ENCODE data around the gene CNGA3.
A peak's percentile ranks its signal among the peaks of the same experiment; 100 is the strongest.

Gene CNGA3

GRCh38 chr2:98378901-98379300 is 32.6 kb downstream of the CNGA3 start:
- DNase-seq = peak in 2 of 3 donors; percentile 1 to 7

- no peak for DNase-seq
These were observed 33.3 kb downstream of the CNGA3 start for GRCh38 chr2:98379311-98380202.

DNA sequence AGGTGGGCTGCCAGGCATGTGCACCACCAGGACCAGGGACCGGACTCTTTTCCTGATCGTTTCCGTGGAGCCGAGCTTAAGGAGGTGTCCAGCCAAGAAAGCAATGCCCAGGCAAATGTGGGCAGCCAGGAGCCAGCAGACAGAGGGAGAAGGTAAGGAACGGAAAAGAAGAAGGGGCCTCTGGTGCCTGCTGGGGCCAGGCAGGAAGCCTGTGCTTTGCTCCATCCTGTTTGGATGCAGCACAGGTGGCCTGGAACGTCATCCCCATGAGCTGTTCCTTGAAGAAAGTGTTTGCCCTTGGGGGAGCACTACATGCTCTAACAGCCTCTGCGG is 33.9 kb downstream of the CNGA3 start:
- no peak for DNase-seq

- no peak for DNase-seq
These were observed 35.2 kb downstream of the CNGA3 start for GRCh38 chr2:98381494-98381893.

GRCh38 chr2:98382086-98382485 is 35.8 kb downstream of the CNGA3 start:
- no peak for DNase-seq

DNA sequence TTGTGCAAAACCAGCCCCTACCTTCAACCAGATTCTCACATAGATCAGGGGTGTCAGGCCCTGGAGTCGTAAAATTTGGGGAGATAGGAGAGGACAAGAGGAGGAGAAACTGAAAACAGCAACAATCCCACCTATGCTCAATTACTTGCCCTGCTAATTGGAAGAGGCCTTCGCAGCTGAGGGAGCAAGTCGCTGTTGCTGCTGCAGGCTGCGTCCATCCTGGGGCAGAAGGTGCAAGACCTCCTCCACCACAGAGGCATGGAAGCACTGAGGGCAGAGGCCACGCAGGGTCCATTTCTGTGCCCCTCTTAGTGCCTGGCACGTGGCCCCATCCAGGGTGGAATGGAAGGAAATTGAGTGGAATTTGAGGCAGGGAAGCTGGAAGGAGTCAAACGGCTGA is 36.5 kb downstream of the CNGA3 start:
- no peak for DNase-seq

DNA sequence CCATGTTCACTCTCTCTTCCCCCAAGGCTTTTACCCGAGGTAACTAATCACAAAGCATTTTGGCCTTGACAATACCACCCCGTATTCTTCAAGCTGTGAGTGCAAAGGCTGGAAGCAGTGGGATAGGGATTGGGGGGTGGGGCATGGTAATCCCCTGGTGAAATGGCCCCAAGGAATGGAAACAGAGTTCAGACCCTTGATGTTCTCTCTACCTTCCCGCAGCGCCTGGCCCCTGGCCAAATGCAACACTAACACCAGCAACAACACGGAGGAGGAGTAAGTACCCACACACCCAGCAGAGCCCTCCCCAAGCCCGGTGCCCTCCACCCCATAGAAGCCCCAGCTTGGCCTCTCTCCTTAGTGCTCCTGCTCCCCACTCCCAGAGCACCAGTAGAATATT is 36.9 kb downstream of the CNGA3 start:
- no peak for DNase-seq

GRCh38 chr2:98385050-98385699 is 38.9 kb downstream of the CNGA3 start:
- DNase-seq = peak; percentile 85 to 89 (median 88)

DNA sequence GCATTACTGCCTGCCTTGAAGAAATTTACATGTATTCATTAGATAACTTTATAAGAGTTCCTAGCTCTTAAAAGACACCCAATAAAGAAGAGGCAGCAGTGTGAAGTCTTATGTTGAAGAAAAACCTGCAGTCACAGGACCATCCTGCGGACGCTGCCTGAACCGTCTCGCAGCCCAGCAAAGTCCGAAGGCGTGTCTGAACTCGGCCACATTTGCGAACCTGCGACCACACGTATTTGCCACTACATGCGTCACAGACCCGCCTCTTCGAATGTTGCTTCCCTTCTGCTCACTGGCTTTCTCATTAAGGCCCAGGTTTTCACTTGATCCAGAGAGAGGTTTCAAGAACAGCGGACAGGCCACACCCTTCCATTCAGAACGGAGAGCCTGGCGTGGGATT is 41.2 kb downstream of the CNGA3 start:
- no peak for DNase-seq

- no peak for DNase-seq
These were observed 41.8 kb downstream of the CNGA3 start for GRCh38 chr2:98388081-98388480.

- DNase-seq = no peak
These were observed 42.5 kb downstream of the CNGA3 start for GRCh38 chr2:98388601-98389250.

DNA sequence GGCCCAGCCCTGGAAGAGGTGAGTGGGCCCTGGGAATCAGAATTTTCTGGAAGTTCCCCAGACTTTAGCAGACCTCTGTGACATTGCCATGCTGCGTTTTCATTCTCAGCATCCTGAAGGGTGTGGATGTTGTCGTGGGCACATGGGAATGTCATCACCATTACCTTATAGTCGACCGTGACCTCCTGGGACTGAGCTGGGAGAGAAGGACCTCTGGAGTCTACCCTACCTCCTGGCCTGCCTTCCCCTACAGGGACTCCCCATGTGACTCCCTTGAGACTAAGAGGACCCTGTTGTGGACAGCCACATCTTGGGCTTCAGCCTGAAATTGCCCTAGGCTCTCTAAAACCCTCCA is 43.0 kb downstream of the CNGA3 start:
- no peak for DNase-seq

DNA sequence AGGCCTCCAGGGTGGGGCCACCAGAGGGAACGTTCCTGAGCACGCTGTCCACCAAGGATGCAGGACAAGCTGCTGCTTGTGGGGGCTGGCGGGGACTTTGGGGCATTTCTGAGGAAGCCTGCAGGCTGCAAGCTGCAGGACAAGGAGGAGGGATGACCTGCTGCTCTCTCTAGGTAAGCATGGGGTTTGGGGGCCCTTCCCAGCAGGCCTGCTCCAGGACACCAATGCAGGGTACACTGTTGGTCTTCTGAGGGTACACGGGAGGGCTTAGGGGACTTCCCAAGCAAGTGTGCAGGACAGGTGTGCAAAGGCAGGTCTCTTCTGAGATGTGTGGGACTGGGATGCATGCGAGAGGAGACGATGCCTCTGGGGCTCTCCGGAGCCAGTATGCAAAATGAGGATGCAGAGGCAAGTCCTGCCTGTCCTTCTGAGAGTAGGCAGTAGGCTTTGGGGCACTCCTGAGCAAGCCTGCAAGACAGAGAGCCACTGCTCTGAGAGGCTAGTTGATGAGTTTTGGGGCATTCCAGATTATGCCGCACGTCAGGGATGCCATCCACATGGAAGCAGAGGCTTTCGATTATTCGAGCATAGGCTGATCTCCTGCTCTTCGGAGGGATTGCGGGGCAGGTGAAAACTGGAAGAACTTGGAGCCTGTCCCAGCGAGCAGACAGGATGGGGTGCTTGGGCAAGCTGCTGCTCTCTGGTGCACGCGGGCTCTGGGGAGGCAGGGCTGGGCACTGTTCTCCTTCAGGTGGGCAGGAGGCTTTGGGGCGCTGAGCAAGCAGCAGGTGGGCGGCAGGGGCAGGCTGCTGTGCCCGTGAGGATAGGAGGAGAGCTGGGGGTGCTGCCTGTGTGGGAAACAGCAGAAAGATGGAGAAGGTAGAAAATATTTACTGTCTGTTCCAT is 44.6 kb downstream of the CNGA3 start:
- no peak for DNase-seq

DNA sequence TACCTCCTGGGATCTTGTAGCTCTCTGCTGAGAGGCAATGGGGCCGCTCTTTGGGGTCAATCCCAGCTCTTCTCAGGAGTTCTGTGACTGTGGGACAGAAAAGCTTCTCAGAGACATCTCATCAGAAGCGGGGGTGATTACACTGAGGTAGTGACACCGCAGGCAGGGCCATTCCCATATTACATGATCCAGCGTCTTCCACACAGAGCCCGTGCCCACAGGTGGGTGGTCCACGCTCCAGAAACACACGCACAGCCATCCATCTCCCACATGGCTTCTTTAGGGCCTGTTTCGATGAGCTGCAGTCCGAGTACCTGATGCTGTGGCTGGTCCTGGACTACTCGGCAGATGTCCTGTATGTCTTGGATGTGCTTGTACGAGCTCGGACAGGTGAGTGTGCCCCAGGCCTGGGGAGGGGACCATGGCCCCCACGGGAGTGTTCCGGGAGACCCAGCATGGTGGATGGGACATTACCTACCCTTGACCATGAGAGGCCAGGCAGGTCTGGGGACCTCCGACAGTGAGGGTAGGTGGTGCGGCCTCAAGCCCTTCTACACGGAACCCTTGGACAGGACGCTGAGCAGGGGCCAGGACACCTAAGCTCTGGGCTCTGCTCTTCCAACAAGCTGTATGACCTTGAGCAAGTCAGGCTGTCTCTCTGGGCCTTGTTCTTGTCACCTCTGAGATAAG is 45.5 kb downstream of the CNGA3 start:
- no peak for DNase-seq

DNA sequence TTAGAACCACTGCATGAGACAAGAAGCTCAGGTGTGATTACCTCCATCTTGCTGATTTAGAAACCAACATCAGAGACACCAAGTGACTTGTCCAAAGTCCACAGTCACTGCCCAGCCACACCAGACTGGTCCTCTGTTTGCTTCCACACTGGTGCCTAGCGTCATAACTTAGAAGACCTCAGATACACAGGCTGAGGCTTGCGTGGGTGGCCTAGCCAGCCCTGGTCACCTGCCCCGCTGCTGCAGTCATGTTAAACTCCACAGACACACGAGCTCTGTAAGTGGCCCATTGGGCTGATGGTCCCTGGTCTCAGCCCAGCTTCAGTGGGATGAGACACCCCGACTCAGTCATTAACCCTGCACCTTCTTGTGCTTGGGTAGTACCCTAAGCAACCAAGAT is 47.1 kb downstream of the CNGA3 start:
- DNase-seq = no peak

- DNase-seq = peak in 1 of 3 donors; percentile 6
These were observed 48.4 kb downstream of the CNGA3 start for GRCh38 chr2:98394595-98395153.

- no peak for DNase-seq
These were observed 49.7 kb downstream of the CNGA3 start for GRCh38 chr2:98395977-98396376.

GRCh38 chr2:98396745-98397355 is 50.6 kb downstream of the CNGA3 start:
- no peak for DNase-seq

DNA sequence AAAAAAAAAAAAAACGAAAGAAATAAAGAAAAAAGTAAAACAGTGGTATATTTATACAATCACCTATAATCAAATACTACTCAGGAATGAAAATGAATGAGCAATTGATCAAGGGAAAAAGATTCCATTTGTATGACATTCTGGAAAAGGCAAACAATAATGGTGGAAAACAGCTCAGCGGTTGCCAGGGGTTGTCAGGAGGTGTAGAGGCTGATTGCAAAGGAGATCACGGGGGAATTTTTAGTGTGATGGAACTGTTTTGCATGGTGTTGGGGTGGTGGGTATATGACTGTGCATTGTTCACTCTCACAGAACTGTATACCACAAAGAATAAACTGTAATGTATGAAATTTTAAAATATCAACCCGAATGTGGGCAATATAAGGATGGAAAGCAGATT is 52.9 kb downstream of the CNGA3 start:
- DNase-seq = no peak

DNA sequence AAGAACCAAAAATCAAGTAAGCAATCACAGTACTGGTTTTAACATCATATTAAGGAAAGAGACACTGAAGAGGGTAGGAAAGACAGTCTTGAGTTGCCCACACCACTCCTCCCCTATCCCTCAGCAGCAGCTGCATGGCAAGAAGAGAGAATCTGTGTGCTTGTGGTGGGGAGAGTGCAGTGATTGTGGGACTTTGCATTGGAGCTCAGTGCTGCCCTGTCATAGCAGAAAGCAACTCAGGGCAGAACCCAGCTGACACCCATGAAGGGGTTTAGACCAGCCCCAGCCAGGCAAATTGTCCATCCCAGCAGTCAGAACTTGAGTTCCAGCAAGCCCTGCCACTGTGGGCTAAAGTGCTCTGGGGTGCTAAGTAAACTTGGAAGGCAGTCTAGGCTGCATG is 57.6 kb downstream of the CNGA3 start:
- DNase-seq = no peak

DNA sequence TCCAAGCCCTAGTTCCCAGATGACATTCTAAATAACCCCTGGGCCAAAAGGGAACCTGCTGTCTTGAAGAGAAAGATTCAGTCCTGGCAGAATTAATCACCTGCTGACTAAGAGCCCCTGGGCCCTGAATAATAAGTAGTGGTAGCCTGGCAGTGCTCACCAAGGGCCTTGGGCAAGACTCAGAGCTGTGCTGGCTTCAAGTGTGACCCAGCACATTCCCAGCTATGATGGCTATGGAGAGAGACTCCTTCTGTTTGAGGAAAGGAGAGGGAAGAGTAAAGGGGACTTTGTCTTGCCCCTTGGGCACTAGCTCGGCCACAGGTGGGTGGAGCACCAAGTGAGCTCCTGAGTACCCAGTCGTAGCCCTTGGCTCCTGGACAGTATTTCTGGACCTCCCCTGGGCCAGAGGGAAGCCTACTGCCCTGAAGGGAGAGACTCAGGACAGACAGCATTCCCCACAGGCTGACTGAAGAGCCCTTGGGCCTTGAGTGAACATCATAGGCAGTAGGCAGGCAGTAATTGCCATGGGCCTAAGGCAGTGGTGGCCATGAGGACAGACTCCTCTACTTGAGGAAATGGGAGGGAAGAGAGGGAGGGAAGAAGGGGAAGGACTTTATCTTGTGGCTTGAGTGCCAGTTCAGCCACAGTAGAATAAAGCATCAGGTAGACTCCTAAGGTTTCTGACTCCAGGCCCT is 58.4 kb downstream of the CNGA3 start:
- no peak for DNase-seq

Data from suppressor macrophage treated with lipopolysaccharide for 1 hour (primary cell).